HepG2 (cell line): ENCODE measurements around the gene KHNYN. TPM values are rescaled to one million over a fixed set of nuclear protein-coding genes. Genes with fewer than 3 reads are reported as not detected.
A peak's percentile ranks its signal among the peaks of the same experiment; 100 is the strongest.

Source experiments
- AGO1 ChIP-seq: fragments of 200-400 bp; formaldehyde crosslinking; IDR thresholded peaks from 2 replicates; pipeline ENCODE4 v1.6.1; 2017; ENCODE audit warnings: mild to moderate bottlenecking, low read depth, low read length, moderate library complexity; ENCODE audit not compliant: poor library complexity, severe bottlenecking
- BORCS8-MEF2B ChIP-seq: sonication (generic); formaldehyde crosslinking; IDR thresholded peaks from 2 replicates; pipeline ENCODE4 v1.8.0; 2022; ENCODE audit warnings: mild to moderate bottlenecking, missing genetic modification reagents
- GPN1 ChIP-seq: sonication (generic); formaldehyde crosslinking; IDR thresholded peaks from 2 replicates; pipeline ENCODE4 v1.5.1; 2020; ENCODE audit warnings: missing genetic modification reagents, borderline replicate concordance
- JARID2 ChIP-seq: sonication (generic); formaldehyde crosslinking; IDR thresholded peaks from 2 replicates; pipeline ENCODE4 v1.8.1; 2023; ENCODE audit warnings: missing genetic modification reagents, inconsistent platforms; ENCODE audit not compliant: insufficient replicate concordance
- MEF2D ChIP-seq: sonication (generic); formaldehyde crosslinking; IDR thresholded peaks from 2 replicates; pipeline ENCODE4 v1.5.1; 2020; ENCODE audit warnings: mild to moderate bottlenecking, missing genetic modification reagents
- MIER2 ChIP-seq: IDR thresholded peaks from 2 replicates; pipeline ENCODE4 v1.6.1; 2016; ENCODE audit warnings: missing biosample characterization, missing genetic modification reagents
- PHF5A ChIP-seq: IDR thresholded peaks from one replicate; pipeline ENCODE4 v1.6.1; 2018; ENCODE audit warnings: low read depth, missing genetic modification reagents; ENCODE audit not compliant: unreplicated experiment
- POLR2A ChIP-seq, 2 experiments: IDR thresholded peaks; 2 replicates each; pipeline ENCODE4 v1.6.1; 2011; ENCODE audit warnings: low read depth in 2 of 2, low read length in 2 of 2, mild to moderate bottlenecking in 1 of 2, moderate library complexity in 1 of 2; ENCODE audit not compliant: insufficient read depth in 1 of 2
- TCF12 ChIP-seq, 2 experiments: fragments of 450-650 bp in 1 of 2; sonication (generic) in 1 of 2; formaldehyde crosslinking in 1 of 2; IDR thresholded peaks; 2 replicates each; pipeline versions ENCODE4 v1.6.1 to v1.8.0; 2017 to 2022; ENCODE audit warnings: antibody characterized with exemption in 1 of 2, mild to moderate bottlenecking in 1 of 2, missing genetic modification reagents in 1 of 2, moderate library complexity in 1 of 2
- ZFY ChIP-seq: sonication (generic); formaldehyde crosslinking; IDR thresholded peaks from 2 replicates; pipeline ENCODE4 v1.4.0; 2020; ENCODE audit warnings: missing genetic modification reagents
- ZNF235 ChIP-seq: sonication (generic); formaldehyde crosslinking; IDR thresholded peaks from 2 replicates; pipeline ENCODE4 v1.8.1; 2023; ENCODE audit warnings: mild to moderate bottlenecking, missing genetic modification reagents, borderline replicate concordance
- ZSCAN12 ChIP-seq: sonication (generic); formaldehyde crosslinking; IDR thresholded peaks from 2 replicates; pipeline ENCODE4 v1.9.0; 2021; ENCODE audit warnings: mild to moderate bottlenecking, missing genetic modification reagents
- polyA plus RNA-seq, 8 experiments: library from polyadenylated mRNA; depleted of rRNA in 3 of 8; stranded (reverse) in 7 of 8; unstranded in 1 of 8; fragments of >200 nt; fragmentation: Illumina TruSeq in 4 of 8; extraction: Trizol in 4 of 8; gene quantifications; 2 replicates each; pipeline versions ENCODE4 v1.2.1 to v1.2.3, GENCODE V29; 2011 to 2016; ENCODE audit warnings: low read depth in 4 of 8, missing spikeins in 1 of 8, mixed read lengths in 1 of 8; ENCODE audit not compliant: insufficient read depth in 1 of 8
- total RNA-seq, 5 experiments: library from RNA; depleted of rRNA; stranded (reverse); fragments of >200 nt; fragmentation: Illumina TruSeq; extraction: Trizol; gene quantifications; 2 replicates each; pipeline ENCODE4 v1.2.3, GENCODE V29; 2016; ENCODE audit warnings: low read depth in 1 of 5
- TF ChIP-seq, protein P1 (sequence below), 2 experiments: sonication (generic) in 1 of 2; formaldehyde crosslinking in 1 of 2; IDR thresholded peaks; 2 replicates each; pipeline versions ENCODE4 v1.6.1 to v1.9.0; 2014 to 2022; ENCODE audit warnings: antibody characterized with exemption in 1 of 2, borderline replicate concordance in 1 of 2, inconsistent platforms in 1 of 2, low read depth in 1 of 2, missing genetic modification reagents in 1 of 2
- TF ChIP-seq, protein P2 (sequence below): sonication (generic); formaldehyde crosslinking; IDR thresholded peaks from 2 replicates; pipeline ENCODE4 v1.5.0; 2020; ENCODE audit warnings: missing genetic modification reagents
- TF ChIP-seq, protein P3 (sequence below): sonication (generic); formaldehyde crosslinking; IDR thresholded peaks from 2 replicates; pipeline ENCODE4 v1.5.1; 2020; ENCODE audit warnings: missing genetic modification reagents, mild to moderate bottlenecking, borderline replicate concordance
- TF ChIP-seq, protein P4 (sequence below): sonication (generic); formaldehyde crosslinking; IDR thresholded peaks from 2 replicates; pipeline ENCODE4 v1.4.0; 2020; ENCODE audit warnings: missing genetic modification reagents

KHNYN gene
- total and polyA plus RNA-seq, 2 of the 13 experiments (the other 11 are each of a cell fraction or from before 2014, with no cell fraction given), result 52.8 to 75.7 TPM

DNA sequence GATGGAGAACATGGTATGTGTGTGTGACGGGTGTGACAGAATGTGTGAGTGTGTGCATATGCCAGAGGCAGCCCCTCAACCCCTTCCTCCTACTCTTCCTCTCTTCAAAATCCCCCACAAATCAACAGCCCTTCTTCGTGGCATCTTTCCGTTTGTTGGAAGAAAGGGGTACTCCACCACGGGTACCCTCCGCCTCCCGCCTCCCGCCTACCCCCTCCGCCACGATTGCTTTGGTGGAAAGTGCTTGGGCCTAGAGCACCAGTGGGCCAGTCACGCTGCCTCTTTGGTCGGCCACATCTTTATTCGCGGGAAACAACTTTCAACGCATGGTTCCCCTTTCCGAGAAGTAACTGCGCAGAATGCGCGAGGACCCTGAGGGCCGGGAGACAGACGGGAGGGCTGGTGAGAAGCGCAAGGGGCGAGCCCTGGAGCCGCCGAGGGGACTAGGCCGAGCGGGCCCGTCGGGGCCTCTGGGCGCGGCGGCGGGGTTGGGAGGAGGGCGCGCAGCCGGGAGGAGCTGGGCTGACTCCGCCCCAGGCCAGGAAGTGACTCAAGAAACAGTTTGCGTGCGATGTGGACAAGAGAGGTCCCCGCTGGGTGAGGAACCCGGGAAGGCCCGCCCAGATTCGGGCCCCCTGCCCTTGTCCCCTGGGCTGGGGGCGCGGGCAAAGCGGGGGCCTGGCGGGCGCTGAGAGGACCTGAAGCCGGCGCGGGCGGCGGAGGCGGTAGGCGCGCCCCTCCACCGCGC is at the start of gene KHNYN, which contains the start of gene CBLN3 (continued):
- TF ChIP-seq, protein P1, sequence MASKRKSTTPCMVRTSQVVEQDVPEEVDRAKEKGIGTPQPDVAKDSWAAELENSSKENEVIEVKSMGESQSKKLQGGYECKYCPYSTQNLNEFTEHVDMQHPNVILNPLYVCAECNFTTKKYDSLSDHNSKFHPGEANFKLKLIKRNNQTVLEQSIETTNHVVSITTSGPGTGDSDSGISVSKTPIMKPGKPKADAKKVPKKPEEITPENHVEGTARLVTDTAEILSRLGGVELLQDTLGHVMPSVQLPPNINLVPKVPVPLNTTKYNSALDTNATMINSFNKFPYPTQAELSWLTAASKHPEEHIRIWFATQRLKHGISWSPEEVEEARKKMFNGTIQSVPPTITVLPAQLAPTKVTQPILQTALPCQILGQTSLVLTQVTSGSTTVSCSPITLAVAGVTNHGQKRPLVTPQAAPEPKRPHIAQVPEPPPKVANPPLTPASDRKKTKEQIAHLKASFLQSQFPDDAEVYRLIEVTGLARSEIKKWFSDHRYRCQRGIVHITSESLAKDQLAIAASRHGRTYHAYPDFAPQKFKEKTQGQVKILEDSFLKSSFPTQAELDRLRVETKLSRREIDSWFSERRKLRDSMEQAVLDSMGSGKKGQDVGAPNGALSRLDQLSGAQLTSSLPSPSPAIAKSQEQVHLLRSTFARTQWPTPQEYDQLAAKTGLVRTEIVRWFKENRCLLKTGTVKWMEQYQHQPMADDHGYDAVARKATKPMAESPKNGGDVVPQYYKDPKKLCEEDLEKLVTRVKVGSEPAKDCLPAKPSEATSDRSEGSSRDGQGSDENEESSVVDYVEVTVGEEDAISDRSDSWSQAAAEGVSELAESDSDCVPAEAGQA (IDR thresholded peaks at IDR 0.05; ENCODE audit: low read depth), result 0 out of 2 replicates have a peak, but pooled peaks have one; percentile 3
- TF ChIP-seq, protein P1 (CRISPR knock-in tag; IDR thresholded peaks at IDR 0.05; ENCODE audit: borderline replicate concordance), result no peak
- TF ChIP-seq AGO1 (peak; percentile 85), PHF5A (CRISPR knock-in tag) (peak; percentile 65), ZFY (CRISPR knock-in tag) (peak; percentile 98), POLR2A (IDR thresholded peaks at IDR 0.05; ENCODE audit: insufficient read depth in 1 of 2, low read depth in 2 of 2, low read length in 2 of 2) (peak in 1 of 2 experiments; percentile 96; a peak in 2 of 4 replicates), JARID2 (CRISPR knock-in tag) (no peak), TCF12 (IDR thresholded peaks at IDR 0.05) (no peak), TCF12 (CRISPR knock-in tag; IDR thresholded peaks at IDR 0.05) (peak; percentile 89; the same call in 1 of the 2 replicates), ZSCAN12 (CRISPR knock-in tag) (peak; percentile 67; the same call in 1 of the 2 replicates), ZNF235 (CRISPR knock-in tag) (peak; percentile 98; the same call in 1 of the 2 replicates), MEF2D (CRISPR knock-in tag) (peak; percentile 57; the same call in 1 of the 2 replicates), MIER2 (peak; percentile 84), BORCS8-MEF2B (peak; percentile 85), GPN1 (CRISPR knock-in tag) (peak; percentile 86)
- TF ChIP-seq, protein P2, sequence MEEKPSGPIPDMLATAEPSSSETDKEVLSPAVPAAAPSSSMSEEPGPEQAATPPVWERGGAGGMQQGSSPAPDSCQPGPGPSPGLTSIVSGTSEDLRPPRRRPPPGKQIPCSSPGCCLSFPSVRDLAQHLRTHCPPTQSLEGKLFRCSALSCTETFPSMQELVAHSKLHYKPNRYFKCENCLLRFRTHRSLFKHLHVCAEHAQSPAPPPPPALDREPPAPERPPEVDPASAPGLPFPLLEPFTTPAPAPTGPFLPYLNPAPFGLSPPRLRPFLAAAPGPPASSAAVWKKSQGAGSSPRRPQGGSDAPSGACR, result peak; percentile 45; the same call in 1 of the 2 replicates
- TF ChIP-seq, protein P3, sequence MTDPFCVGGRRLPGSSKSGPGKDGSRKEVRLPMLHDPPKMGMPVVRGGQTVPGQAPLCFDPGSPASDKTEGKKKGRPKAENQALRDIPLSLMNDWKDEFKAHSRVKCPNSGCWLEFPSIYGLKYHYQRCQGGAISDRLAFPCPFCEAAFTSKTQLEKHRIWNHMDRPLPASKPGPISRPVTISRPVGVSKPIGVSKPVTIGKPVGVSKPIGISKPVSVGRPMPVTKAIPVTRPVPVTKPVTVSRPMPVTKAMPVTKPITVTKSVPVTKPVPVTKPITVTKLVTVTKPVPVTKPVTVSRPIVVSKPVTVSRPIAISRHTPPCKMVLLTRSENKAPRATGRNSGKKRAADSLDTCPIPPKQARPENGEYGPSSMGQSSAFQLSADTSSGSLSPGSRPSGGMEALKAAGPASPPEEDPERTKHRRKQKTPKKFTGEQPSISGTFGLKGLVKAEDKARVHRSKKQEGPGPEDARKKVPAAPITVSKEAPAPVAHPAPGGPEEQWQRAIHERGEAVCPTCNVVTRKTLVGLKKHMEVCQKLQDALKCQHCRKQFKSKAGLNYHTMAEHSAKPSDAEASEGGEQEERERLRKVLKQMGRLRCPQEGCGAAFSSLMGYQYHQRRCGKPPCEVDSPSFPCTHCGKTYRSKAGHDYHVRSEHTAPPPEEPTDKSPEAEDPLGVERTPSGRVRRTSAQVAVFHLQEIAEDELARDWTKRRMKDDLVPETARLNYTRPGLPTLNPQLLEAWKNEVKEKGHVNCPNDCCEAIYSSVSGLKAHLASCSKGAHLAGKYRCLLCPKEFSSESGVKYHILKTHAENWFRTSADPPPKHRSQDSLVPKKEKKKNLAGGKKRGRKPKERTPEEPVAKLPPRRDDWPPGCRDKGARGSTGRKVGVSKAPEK (CRISPR knock-in tag), result peak; percentile 95
- TF ChIP-seq, protein P4, sequence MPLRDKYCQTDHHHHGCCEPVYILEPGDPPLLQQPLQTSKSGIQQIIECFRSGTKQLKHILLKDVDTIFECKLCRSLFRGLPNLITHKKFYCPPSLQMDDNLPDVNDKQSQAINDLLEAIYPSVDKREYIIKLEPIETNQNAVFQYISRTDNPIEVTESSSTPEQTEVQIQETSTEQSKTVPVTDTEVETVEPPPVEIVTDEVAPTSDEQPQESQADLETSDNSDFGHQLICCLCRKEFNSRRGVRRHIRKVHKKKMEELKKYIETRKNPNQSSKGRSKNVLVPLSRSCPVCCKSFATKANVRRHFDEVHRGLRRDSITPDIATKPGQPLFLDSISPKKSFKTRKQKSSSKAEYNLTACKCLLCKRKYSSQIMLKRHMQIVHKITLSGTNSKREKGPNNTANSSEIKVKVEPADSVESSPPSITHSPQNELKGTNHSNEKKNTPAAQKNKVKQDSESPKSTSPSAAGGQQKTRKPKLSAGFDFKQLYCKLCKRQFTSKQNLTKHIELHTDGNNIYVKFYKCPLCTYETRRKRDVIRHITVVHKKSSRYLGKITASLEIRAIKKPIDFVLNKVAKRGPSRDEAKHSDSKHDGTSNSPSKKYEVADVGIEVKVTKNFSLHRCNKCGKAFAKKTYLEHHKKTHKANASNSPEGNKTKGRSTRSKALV (CRISPR knock-in tag), result peak; percentile 75; the same call in 1 of the 2 replicates
